Renal pelvis (tissue), 12 donors: ENCODE data around the gene DNAJC5G. TPM values are rescaled to one million over a fixed set of nuclear protein-coding genes. Genes with fewer than 3 reads are reported as not detected.

Experiments used
- DNase-seq: peaks from one replicate; pipeline ENCODE4 v3.0.0-alpha.2; 2013
- long read RNA-seq, 16 experiments: transcript quantifications; one replicate each; lab custom pipeline, GENCODE V29; 2026
- polyA plus RNA-seq, 3 donors: library from polyadenylated mRNA; unstranded; fragments of 120-200 nt; gene quantifications; one replicate each; pipeline ENCODE4 v1.2.1, GENCODE V29; 2013; ENCODE audit not compliant: insufficient read length in 3 of 3

DNAJC5G gene
- polyA plus RNA-seq: 1 to 10 TPM in 2 of 3 donors, under 1 TPM in 1; 0.60 to 2.6 (median 1.4) TPM
- long read RNA-seq, donor 1: 0 reads
- long read RNA-seq, donor 2: 0 reads
- long read RNA-seq, donor 3: 0 reads
- long read RNA-seq, donor 4: 0 reads
- long read RNA-seq, donor 5: 0 reads
- long read RNA-seq, donor 6: 0 reads
- long read RNA-seq, donor 7: 0 reads
- long read RNA-seq, donor 8: 0 reads
- long read RNA-seq, donor 9: 0 reads
- long read RNA-seq, donor 10: 0 reads
- long read RNA-seq, donor 11: 0 reads
- long read RNA-seq, donor 12: 0 reads
- long read RNA-seq, donor 13: 0 reads
- long read RNA-seq, donor 14: 0 reads
- long read RNA-seq, donor 15: 0 reads
- long read RNA-seq, donor 16, partial matches to known transcripts: 0 of 1 reads
- long read RNA-seq, donor 16, other reads (novel, unspliced or antisense): 0 of 1 reads

GRCh38 chr2:27275211-27276150 is at the start of gene DNAJC5G:
TSS of gene DNAJC5G (plus strand) at chr2:27275433. CDS start at chr2:27276729, 1,296 bp downstream.
- DNase-seq: no peak

GRCh38 chr2:27225526-27225925 is 49.7 kb upstream of the DNAJC5G start:
- no peak for DNase-seq

- no peak for DNase-seq
Observed at GRCh38 chr2:27227501-27227900, 47.7 kb upstream of the DNAJC5G start.

GRCh38 chr2:27231921-27232320 is 43.3 kb upstream of the DNAJC5G start:
- DNase-seq: no peak

- DNase-seq: no peak
Observed at GRCh38 chr2:27233341-27233740, 41.9 kb upstream of the DNAJC5G start.

- DNase-seq: no peak
Observed at GRCh38 chr2:27236136-27236535, 39.1 kb upstream of the DNAJC5G start.

GRCh38 chr2:27236626-27237025 is 38.6 kb upstream of the DNAJC5G start:
- DNase-seq: no peak

- no peak for DNase-seq
Observed at GRCh38 chr2:27237341-27237945, 37.8 kb upstream of the DNAJC5G start.

GRCh38 chr2:27238976-27239375 is 36.3 kb upstream of the DNAJC5G start:
- no peak for DNase-seq

- DNase-seq: no peak
Observed at GRCh38 chr2:27240406-27240805, 34.8 kb upstream of the DNAJC5G start.

GRCh38 chr2:27241761-27242613 is 33.2 kb upstream of the DNAJC5G start:
- DNase-seq: no peak

GRCh38 chr2:27242614-27242951 is 32.6 kb upstream of the DNAJC5G start:
- no peak for DNase-seq

- no peak for DNase-seq
Observed at GRCh38 chr2:27243391-27244130, 31.7 kb upstream of the DNAJC5G start.

GRCh38 chr2:27245116-27245515 is 30.1 kb upstream of the DNAJC5G start:
- no peak for DNase-seq

- DNase-seq: no peak
Observed at GRCh38 chr2:27245626-27246025, 29.6 kb upstream of the DNAJC5G start.

- DNase-seq: no peak
Observed at GRCh38 chr2:27247893-27248292, 27.3 kb upstream of the DNAJC5G start.

GRCh38 chr2:27249159-27249890 is 25.9 kb upstream of the DNAJC5G start:
- DNase-seq: no peak

- DNase-seq: no peak
Observed at GRCh38 chr2:27249891-27250651, 25.2 kb upstream of the DNAJC5G start.
